Measurements from ENCODE around the gene FXYD2. TPM values are rescaled to one million over a fixed set of nuclear protein-coding genes. Genes with fewer than 3 reads are reported as not detected.

The FXYD2 gene
- total and polyA plus RNA-seq, 10 of the 15 experiments (the other 5 are each of a cell fraction or from before 2014, with no cell fraction given), result 1.2 to 4.5 (median 2.4) TPM

DNA sequence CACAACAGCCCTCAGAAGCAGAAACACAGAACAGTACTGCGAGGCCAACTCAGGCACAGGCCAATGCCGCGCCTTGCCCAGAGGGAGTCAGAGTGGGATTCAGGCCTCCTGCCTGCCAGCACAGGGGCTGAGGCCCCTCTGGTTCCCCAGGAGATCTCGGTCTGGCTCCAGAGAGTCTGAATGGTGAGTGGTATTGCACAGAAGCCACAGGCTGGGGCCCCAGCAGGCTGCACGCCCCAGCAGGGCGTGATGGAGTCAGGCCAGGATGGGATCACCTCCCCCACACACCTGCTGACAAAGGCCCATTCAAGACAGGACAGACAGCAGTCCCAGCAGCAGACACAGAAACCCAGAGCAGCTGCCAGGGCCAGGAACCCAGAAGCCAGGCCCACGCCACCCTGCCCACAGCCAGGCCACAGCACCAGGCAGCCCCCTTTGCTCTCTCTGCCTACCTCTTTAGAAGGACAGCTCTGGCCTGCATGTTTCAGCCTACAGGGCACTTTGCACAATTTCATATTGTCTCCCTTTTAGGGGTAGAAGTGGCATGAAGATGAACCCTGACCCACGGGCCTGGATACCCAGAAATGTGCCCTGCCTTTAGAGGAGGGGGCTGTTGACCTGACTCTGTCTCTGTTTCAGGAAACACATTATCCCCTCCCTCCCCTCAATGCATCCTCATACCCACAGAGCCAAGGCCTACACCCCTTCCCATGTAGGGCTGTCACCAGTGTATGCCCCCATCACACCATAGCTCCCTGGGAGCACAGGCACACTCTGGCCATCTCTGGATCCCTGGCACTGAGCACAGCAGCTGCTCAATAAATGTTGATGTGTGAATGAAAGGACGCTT, 45.8 kb upstream of the FXYD2 start:
- Histone ChIP-seq H3K27ac (ENCODE audit: control insufficient read depth, insufficient read depth) (no peak overlapping the region), H2AFZ (ENCODE audit: control insufficient read depth, low read depth, low read length) (no peak overlapping the region), H3K4me1 (ENCODE audit: control insufficient read depth, insufficient read depth, low read length) (no peaks in the 10 kb centered on the region), H3K9me3 (replicated peaks; ENCODE audit: control insufficient read depth, insufficient read depth, low read length) (no peaks in the 10 kb centered on the region), H3K27me3 (replicated peaks in 1 of 2; ENCODE audit: control insufficient read depth in 2 of 2, insufficient read depth in 2 of 2, low read length in 1 of 2) (peaks cover 4 to 7% of the 10 kb centered on the region in 2 experiments), H3K4me3 (no peak overlapping the region), H3K79me2 (ENCODE audit: control insufficient read depth, insufficient read depth, low read length) (no peaks in the 10 kb centered on the region), H4K20me1 (ENCODE audit: control insufficient read depth, insufficient read depth) (no peaks in the 10 kb centered on the region), H3K9ac (ENCODE audit: control insufficient read depth, insufficient read depth, low read length) (no peak overlapping the region), H3K36me3 (ENCODE audit: control insufficient read depth in 2 of 2, insufficient read depth in 2 of 2, low read length in 1 of 2) (no peaks in the 10 kb centered on the region), H3K4me2 (ENCODE audit: control insufficient read depth, insufficient read depth) (no peak overlapping the region)
- BruUV-seq (replicated peaks), result no TSS peak
- ChIA-PET RAD21 (ENCODE audit: unreplicated experiment) (no interaction called here), CTCF (interaction anchor here (1.7 kb wide), 2 partner anchors 22 to 183 kb away, joined by 4 to 5 read pairs; no protein-coding TSS in a partner anchor), POLR2A (no interaction called here), SMC1A (ENCODE audit: uncharacterized antibody, unreplicated experiment) (no interaction called here)
- intact Hi-C loops (cut with micrococcal nuclease; ENCODE audit: unreplicated experiment) (no loop called here), in situ Hi-C loops (cut with MboI) (no loop called here)
- 36% methylated on average over 9 of the region's 9 CpGs for WGBS (ENCODE audit: insufficient coverage, insufficient replicate concordance, low lambda C conversion rate, missing lambda C conversion rate)
- no peak for FAIRE-seq
- DNase-seq (ENCODE audit: low read depth, low spot score), result no peak
- peak; percentile 37 for ATAC-seq
- TF ChIP-seq NFYA (IDR thresholded peaks at IDR 0.05; ENCODE audit: borderline replicate concordance, low read depth, low read length), result no peak
- TF ChIP-seq CREM (IDR thresholded peaks at IDR 0.05; ENCODE audit: low read depth), result no peak

DNA sequence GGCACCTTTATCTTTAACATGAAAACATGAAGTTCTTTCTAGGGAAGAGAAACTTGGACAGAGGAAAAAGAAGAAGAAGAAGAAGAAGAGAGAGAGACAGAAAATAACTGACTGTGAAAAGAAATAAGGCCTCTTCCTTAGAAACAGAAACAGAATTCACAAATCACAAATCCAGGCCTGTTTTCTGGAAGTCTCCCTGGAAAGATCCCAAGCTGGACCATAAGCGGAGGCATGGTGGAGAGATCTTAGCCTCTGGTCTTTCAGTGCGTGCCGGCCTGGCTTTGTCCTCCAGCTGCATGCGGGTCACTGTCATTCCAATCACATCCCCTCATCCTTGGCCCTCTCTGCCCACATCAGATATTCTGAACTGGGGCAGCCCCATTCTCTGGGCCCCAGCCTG, 45.1 kb upstream of the FXYD2 start:
- H3K27me3 ChIP-seq (replicated peaks in 1 of 2; ENCODE audit: control insufficient read depth in 2 of 2, insufficient read depth in 2 of 2, low read length in 1 of 2), result peaks cover 0 to 5% of the 10 kb centered on the region in 2 experiments
- DNase-seq (ENCODE audit: low read depth, low spot score) (no peak), ATAC-seq (no peak), FAIRE-seq (no peak)
- H4K20me1 ChIP-seq (ENCODE audit: control insufficient read depth, insufficient read depth), result no peaks in the 10 kb centered on the region
- ChIA-PET POLR2A (no interaction called here), RAD21 (ENCODE audit: unreplicated experiment) (no interaction called here), SMC1A (ENCODE audit: uncharacterized antibody, unreplicated experiment) (no interaction called here), CTCF (interaction anchor here (1.7 kb wide), 1 partner anchor 183 kb away, joined by 4 read pairs; no protein-coding TSS in a partner anchor)
- no peaks in the 10 kb centered on the region for H3K36me3 ChIP-seq (ENCODE audit: control insufficient read depth in 2 of 2, insufficient read depth in 2 of 2, low read length in 1 of 2)
- H3K4me1 ChIP-seq (ENCODE audit: control insufficient read depth, insufficient read depth, low read length), result no peaks in the 10 kb centered on the region
- 50% methylated on average over 4 of the region's 4 CpGs for WGBS (ENCODE audit: insufficient coverage, insufficient replicate concordance, low lambda C conversion rate, missing lambda C conversion rate)
- H3K4me2 ChIP-seq (ENCODE audit: control insufficient read depth, insufficient read depth), result no peak overlapping the region
- H3K27ac ChIP-seq (ENCODE audit: control insufficient read depth, insufficient read depth), result no peak overlapping the region
- BruUV-seq (replicated peaks), result no TSS peak
- H3K9ac ChIP-seq (ENCODE audit: control insufficient read depth, insufficient read depth, low read length), result no peak overlapping the region
- in situ Hi-C loops (cut with MboI), result no loop called here
- no peaks in the 10 kb centered on the region for H3K9me3 ChIP-seq (replicated peaks; ENCODE audit: control insufficient read depth, insufficient read depth, low read length)
- H3K4me3 ChIP-seq, result no peak overlapping the region
- no peaks in the 10 kb centered on the region for H3K79me2 ChIP-seq (ENCODE audit: control insufficient read depth, insufficient read depth, low read length)
- intact Hi-C loops (cut with micrococcal nuclease; ENCODE audit: unreplicated experiment), result no loop called here
- H2AFZ ChIP-seq (ENCODE audit: control insufficient read depth, low read depth, low read length), result no peak overlapping the region
- TF ChIP-seq PML (IDR thresholded peaks at IDR 0.05; ENCODE audit: low read length), result no peak
- TF ChIP-seq ATF7 (IDR thresholded peaks at IDR 0.05; ENCODE audit: low read depth), result no peak
- TF ChIP-seq IRF4 (IDR thresholded peaks at IDR 0.05; ENCODE audit: low read depth, low read length), result no peak
- TF ChIP-seq RBBP5 (conservative IDR thresholded peaks at IDR 0.05), result no peak
- TF ChIP-seq ZNF274 (IDR thresholded peaks at IDR 0.05; ENCODE audit: insufficient read depth, insufficient read length), result no peak
- no peak for TF ChIP-seq ASH2L (IDR thresholded peaks at IDR 0.05; ENCODE audit: borderline replicate concordance, low read depth)
- TF ChIP-seq RB1 (IDR thresholded peaks at IDR 0.05; ENCODE audit: borderline replicate concordance), result no peak
- TF ChIP-seq TAF1 (IDR thresholded peaks at IDR 0.05; ENCODE audit: borderline replicate concordance, low read depth, low read length), result no peak
- TF ChIP-seq, protein P1, sequence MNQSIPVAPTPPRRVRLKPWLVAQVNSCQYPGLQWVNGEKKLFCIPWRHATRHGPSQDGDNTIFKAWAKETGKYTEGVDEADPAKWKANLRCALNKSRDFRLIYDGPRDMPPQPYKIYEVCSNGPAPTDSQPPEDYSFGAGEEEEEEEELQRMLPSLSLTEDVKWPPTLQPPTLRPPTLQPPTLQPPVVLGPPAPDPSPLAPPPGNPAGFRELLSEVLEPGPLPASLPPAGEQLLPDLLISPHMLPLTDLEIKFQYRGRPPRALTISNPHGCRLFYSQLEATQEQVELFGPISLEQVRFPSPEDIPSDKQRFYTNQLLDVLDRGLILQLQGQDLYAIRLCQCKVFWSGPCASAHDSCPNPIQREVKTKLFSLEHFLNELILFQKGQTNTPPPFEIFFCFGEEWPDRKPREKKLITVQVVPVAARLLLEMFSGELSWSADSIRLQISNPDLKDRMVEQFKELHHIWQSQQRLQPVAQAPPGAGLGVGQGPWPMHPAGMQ (IDR thresholded peaks at IDR 0.05; ENCODE audit: borderline replicate concordance), result no peak
- TF ChIP-seq MTA2 (IDR thresholded peaks at IDR 0.05; ENCODE audit: low read depth), result no peak
- no peak for TF ChIP-seq BMI1 (IDR thresholded peaks at IDR 0.05; ENCODE audit: borderline replicate concordance)
- no peak for TF ChIP-seq STAT1 (conservative IDR thresholded peaks at IDR 0.05)
